Renal cortical epithelial cell (primary cell): Measurements from ENCODE around the gene RASAL2. TPM values are rescaled to one million over a fixed set of nuclear protein-coding genes. Genes with fewer than 3 reads are reported as not detected.

Experiments used
- total RNA-seq: library from RNA; depleted of rRNA; stranded (reverse); fragments of >200 nt; gene quantifications from 2 replicates; pipeline ENCODE4 v1.2.3, GENCODE V29; 2014

The RASAL2 gene
- total RNA-seq, 1 donor from 2014 or later, result 28.6 TPM

Other genes with a start within 250 kb of the RASAL2 start
- 0.35 and 1.2 TPM in 2 replicates for gene SEC16B, start 124.0 kb upstream of the RASAL2 start, total RNA-seq